UCSD-AML1 (cell line): ENCODE results near the gene RAD18.

ENCODE experiments used
- DNase-seq: peaks from one replicate; lab custom pipeline; 2025; ENCODE audit not compliant: unreplicated experiment; lab: John Stamatoyannopoulos, UW

RAD18 gene

GRCh38 chr3:8986741-8987140 is 23.5 kb upstream of the RAD18 start:
- no peak for DNase-seq

GRCh38 chr3:8985876-8986275 is 22.6 kb upstream of the RAD18 start:
- DNase-seq = no peak

- no peak for DNase-seq
Measured at GRCh38 chr3:8985411-8985831, 22.1 kb upstream of the RAD18 start.

- DNase-seq = no peak
Measured at GRCh38 chr3:8984526-8984925, 21.3 kb upstream of the RAD18 start.

- no peak for DNase-seq
Measured at GRCh38 chr3:8984081-8984480, 20.8 kb upstream of the RAD18 start.

- DNase-seq = no peak
Measured at GRCh38 chr3:8983591-8983990, 20.3 kb upstream of the RAD18 start.

- no peak for DNase-seq
Measured at GRCh38 chr3:8983026-8983425, 19.8 kb upstream of the RAD18 start.

GRCh38 chr3:8982509-8982908 is 19.2 kb upstream of the RAD18 start:
- DNase-seq = peak; percentile 49

GRCh38 chr3:8981700-8982099 is 18.4 kb upstream of the RAD18 start:
- DNase-seq = no peak

- DNase-seq = no peak
Measured at GRCh38 chr3:8981296-8981695, 18.0 kb upstream of the RAD18 start.

GRCh38 chr3:8980756-8981257 is 17.5 kb upstream of the RAD18 start:
- no peak for DNase-seq

- no peak for DNase-seq
Measured at GRCh38 chr3:8979262-8979661, 16.0 kb upstream of the RAD18 start.

GRCh38 chr3:8978551-8978950 is 15.3 kb upstream of the RAD18 start:
- DNase-seq = no peak

GRCh38 chr3:8976540-8977182 is 13.4 kb upstream of the RAD18 start:
- DNase-seq = no peak

GRCh38 chr3:8975081-8976020 is 12.1 kb upstream of the RAD18 start:
- no peak for DNase-seq

GRCh38 chr3:8974458-8974857 is 11.2 kb upstream of the RAD18 start:
- no peak for DNase-seq

- DNase-seq = no peak
Measured at GRCh38 chr3:8972639-8973038, 9.4 kb upstream of the RAD18 start.

GRCh38 chr3:8970971-8971589 is 7.8 kb upstream of the RAD18 start:
- DNase-seq = peak; percentile 44

GRCh38 chr3:8969241-8969640 is 6.0 kb upstream of the RAD18 start:
- DNase-seq = no peak

GRCh38 chr3:8968375-8968882 is 5.2 kb upstream of the RAD18 start:
- DNase-seq = no peak

- DNase-seq = no peak
Measured at GRCh38 chr3:8967553-8967952, 4.3 kb upstream of the RAD18 start.
